AG04450 (cell line): ENCODE measurements around the gene SUSD5. TPM values are rescaled to one million over a fixed set of nuclear protein-coding genes. Genes with fewer than 3 reads are reported as not detected.

ENCODE experiments used
- CTCF ChIA-PET: fragments of 300-600, 350-600 bp; formaldehyde crosslinking; extraction: SDS; loops from one replicate; lab custom pipeline; 2022; ENCODE audit warnings: antibody characterized with exemption, inconsistent platforms; lab: Charles Lee
- POLR2A ChIA-PET: fragments of 350-600 bp; formaldehyde crosslinking; extraction: SDS; loops from one replicate; lab custom pipeline; 2021; ENCODE audit warnings: antibody characterized with exemption, inconsistent platforms; lab: Yijun Ruan, JAX
- DNase-seq: peaks from one replicate; pipeline ENCODE4 v3.0.0-alpha.2; 2011; ENCODE audit warnings: low read depth, low spot score
- H3K27ac ChIP-seq: one replicate; pipeline ENCODE4 v1.5.1; 2012; ENCODE audit warnings: low read depth, low read length, control low read depth
- H3K27me3 ChIP-seq: one replicate; pipeline ENCODE4 v1.6.0; 2012; ENCODE audit warnings: low read length; ENCODE audit not compliant: control insufficient read depth, insufficient read depth
- H3K4me3 ChIP-seq: 2 replicates; pipeline ENCODE4 v1.5.1; 2011; ENCODE audit warnings: mild to moderate bottlenecking, low read depth, low read length, control low read depth
- H3K9me3 ChIP-seq: 2 replicates; pipeline ENCODE4 v1.5.1; 2012; ENCODE audit warnings: low read length; ENCODE audit not compliant: control insufficient read depth, insufficient read depth
- polyA plus RNA-seq: library from polyadenylated mRNA; depleted of rRNA; stranded (reverse); fragments of >200 nt; gene quantifications from 2 replicates; pipeline ENCODE4 v1.2.3, GENCODE V29; 2011
- TF ChIP-seq, protein P1 (sequence below): IDR thresholded peaks from 2 replicates; pipeline ENCODE4 v1.5.1; 2011; ENCODE audit warnings: low read depth, low read length, control low read depth, inconsistent platforms

Gene SUSD5
- polyA plus RNA-seq, 1 experiment, result 1.8 TPM

DNA sequence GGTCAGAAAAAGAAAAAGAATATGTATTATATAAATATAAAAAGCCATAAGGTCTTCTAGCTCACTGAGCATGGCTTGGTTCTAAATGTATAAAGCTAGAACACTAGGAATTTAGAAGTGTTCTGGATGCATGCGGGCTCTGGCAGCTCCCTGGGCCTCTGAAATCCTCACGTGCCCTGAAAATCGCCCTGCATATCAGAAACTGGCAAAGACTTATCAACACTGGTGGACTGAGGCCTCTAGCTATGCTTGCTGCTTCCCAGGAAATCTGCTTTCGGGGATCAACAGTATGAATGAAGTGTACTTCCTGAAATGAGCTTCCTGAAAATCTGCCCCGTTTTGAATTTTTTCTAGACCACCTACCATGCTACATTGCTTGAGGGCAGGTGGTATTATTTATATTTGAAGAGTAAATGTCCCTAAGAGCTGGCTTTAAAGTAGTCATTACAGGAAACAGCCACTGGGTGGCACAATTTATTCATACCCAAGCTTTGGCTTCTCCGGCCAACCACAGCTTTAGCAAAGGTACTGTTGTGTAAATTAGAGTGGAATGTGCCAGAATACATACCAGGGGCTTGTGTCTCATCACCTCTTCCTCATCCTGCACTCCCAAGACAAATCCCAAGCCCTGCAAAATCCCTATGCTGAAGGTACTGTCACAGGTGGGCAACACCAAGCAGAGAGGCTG is 87.1 kb downstream of the SUSD5 start:
- Histone ChIP-seq H3K9me3 (no peaks in the 10 kb centered on the region), H3K27ac (no peak overlapping the region), H3K4me3 (no peak overlapping the region), H3K27me3 (no peaks in the 10 kb centered on the region)
- CTCF ChIA-PET, result interaction anchor here (0.5 to 6.7 kb wide), 59 partner anchors 9 to 813 kb away, joined by 3 to 387 read pairs (median 4); partner anchors contain the start of genes CCR4 and FBXL2
- peak; percentile 41 for DNase-seq
- POLR2A ChIA-PET, result interaction anchor here (1.3 kb wide), 1 partner anchor 242 kb away, joined by 15 read pairs; no protein-coding TSS in a partner anchor
- TF ChIP-seq, protein P1, sequence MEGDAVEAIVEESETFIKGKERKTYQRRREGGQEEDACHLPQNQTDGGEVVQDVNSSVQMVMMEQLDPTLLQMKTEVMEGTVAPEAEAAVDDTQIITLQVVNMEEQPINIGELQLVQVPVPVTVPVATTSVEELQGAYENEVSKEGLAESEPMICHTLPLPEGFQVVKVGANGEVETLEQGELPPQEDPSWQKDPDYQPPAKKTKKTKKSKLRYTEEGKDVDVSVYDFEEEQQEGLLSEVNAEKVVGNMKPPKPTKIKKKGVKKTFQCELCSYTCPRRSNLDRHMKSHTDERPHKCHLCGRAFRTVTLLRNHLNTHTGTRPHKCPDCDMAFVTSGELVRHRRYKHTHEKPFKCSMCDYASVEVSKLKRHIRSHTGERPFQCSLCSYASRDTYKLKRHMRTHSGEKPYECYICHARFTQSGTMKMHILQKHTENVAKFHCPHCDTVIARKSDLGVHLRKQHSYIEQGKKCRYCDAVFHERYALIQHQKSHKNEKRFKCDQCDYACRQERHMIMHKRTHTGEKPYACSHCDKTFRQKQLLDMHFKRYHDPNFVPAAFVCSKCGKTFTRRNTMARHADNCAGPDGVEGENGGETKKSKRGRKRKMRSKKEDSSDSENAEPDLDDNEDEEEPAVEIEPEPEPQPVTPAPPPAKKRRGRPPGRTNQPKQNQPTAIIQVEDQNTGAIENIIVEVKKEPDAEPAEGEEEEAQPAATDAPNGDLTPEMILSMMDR, result peak; percentile 72

DNA sequence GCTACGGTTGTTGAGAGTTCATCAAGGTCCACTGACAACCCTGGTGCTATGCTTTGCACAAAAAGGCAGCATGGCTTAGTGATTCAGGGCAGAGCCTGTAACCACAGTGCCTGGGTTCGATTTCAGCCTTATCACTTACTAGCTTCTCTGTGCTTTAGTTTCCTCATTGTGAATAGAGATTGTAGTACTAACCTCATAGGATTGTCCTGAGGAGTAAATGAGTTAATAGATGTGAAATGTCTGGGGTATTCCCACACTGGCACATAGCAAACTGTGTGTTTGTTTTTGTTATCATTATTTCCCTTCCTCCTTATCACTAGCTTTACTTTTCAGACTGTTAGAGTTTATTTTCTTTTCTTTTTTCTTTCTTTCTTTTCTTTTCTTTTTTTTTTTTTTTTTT is 88.5 kb downstream of the SUSD5 start:
- no peak for DNase-seq
- CTCF ChIA-PET, result interaction anchor here (0.7 to 6.7 kb wide), 7 partner anchors 18 to 657 kb away, joined by 3 to 387 read pairs (median 14); no protein-coding TSS in a partner anchor
- POLR2A ChIA-PET, result no interaction called here
- no peak overlapping the region for H3K27ac ChIP-seq
- no peaks in the 10 kb centered on the region for H3K27me3 ChIP-seq
- no peak overlapping the region for H3K4me3 ChIP-seq
- no peaks in the 10 kb centered on the region for H3K9me3 ChIP-seq
- TF ChIP-seq, protein P1, result no peak

DNA sequence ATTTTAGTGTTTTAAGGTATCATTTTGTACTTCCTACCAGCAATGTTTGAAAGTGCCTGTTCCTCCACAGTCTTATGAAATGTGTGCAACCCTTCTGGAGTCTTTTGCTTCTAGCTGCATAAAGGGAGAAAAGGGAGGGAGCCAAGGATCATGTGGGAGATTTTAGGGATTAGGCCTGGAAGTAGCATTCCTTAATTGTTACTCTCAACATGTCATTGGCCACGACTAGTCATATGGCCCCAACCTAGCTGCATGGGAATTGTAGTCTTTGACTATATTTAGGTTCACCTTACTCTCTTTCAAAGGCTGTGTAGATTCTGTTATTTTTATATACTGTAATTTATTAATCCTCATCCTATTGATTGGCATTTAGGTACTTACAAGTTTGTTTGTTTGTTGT is 89.9 kb downstream of the SUSD5 start:
- ChIA-PET POLR2A (interaction anchor here (0.8 kb wide), 1 partner anchor 244 kb away, joined by 3 read pairs; no protein-coding TSS in a partner anchor), CTCF (interaction anchor here (0.7 to 6.7 kb wide), 3 partner anchors 85 to 255 kb away, joined by 3 to 387 read pairs (median 5); no protein-coding TSS in a partner anchor)
- TF ChIP-seq, protein P1, result no peak
- Histone ChIP-seq H3K27me3 (no peaks in the 10 kb centered on the region), H3K4me3 (no peak overlapping the region), H3K27ac (no peak overlapping the region), H3K9me3 (no peaks in the 10 kb centered on the region)
- DNase-seq, result no peak

DNA sequence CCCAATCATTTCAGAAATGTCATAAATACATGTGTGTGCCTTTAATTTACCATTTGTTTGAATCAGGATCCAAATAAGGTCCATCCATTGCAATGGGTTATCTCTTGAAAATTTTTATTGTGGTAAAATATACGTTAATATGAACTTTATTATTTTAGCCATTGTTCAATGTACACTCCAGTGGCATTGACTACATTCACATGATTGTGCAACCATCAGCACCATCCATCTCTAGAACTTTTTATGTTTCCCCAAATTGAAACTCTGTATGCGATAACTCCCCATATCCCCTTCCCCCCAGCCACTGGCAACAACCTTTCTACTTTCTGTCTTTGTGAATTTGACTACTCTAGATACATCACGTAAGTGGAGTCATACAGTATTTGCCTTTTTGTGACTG is 92.8 kb downstream of the SUSD5 start:
- no peak for DNase-seq
- ChIA-PET CTCF (interaction anchor here (2.0 kb wide), 1 partner anchor 247 kb away, joined by 8 read pairs; no protein-coding TSS in a partner anchor), POLR2A (no interaction called here)
- H3K27me3 ChIP-seq, result no peaks in the 10 kb centered on the region
- H3K4me3 ChIP-seq, result no peak overlapping the region
- H3K27ac ChIP-seq, result no peak overlapping the region
- TF ChIP-seq, protein P1, result no peak
- H3K9me3 ChIP-seq, result no peaks in the 10 kb centered on the region

DNA sequence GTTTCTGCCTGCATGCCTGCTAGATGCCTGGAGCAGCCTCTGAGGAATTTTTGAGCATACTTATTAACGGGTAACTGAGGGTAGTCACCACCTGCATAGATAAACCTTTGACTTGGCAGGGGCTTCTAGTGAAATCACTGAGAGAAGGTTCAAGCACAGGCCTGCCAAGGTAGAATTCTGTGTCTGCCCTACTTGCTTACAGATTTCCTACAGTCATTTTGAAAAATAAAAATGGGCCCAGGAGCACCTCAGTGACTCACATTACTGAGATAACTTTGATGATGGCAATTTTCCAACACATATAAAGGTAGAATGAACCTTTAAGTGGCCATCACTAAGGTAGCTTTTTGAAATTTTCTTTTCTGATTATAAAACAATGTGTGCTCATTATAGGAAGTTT is 94.0 kb downstream of the SUSD5 start:
- Histone ChIP-seq H3K4me3 (no peak overlapping the region), H3K27me3 (no peaks in the 10 kb centered on the region), H3K27ac (no peak overlapping the region), H3K9me3 (no peaks in the 10 kb centered on the region)
- POLR2A ChIA-PET, result no interaction called here
- CTCF ChIA-PET, result interaction anchor here (1.3 to 2.0 kb wide), 2 partner anchors 27 to 248 kb away, joined by 3 to 7 read pairs; no protein-coding TSS in a partner anchor
- TF ChIP-seq, protein P1, result no peak
- DNase-seq, result no peak
